ENCODE data around the gene DPP8. TPM values are rescaled to one million over a fixed set of nuclear protein-coding genes. Genes with fewer than 3 reads are reported as not detected.
"Not testable (repeated sequence)": the region's sequence is repeated elsewhere in the genome, so short reads cannot be mapped to it uniquely, and the experiment has no call there.

DPP8 gene
- total RNA-seq, 4 donors from 2014 or later, result 19.8 to 30.5 (median 21.8) TPM

- intact Hi-C loops (cut with DNase I), result no loop called here
- Histone ChIP-seq H3K27ac (no peak overlapping the region), H3K4me1 (peaks cover 0 to 15% (median 0%) of the 10 kb centered on the region in 3 donors), H3K36me3 (no peaks in the 10 kb centered on the region), H3K9me3 (no peaks in the 10 kb centered on the region), H3K4me3 (no peak overlapping the region), H3K27me3 (peaks cover 0 to 77% (median 3%) of the 10 kb centered on the region in 4 donors)
- WGBS, 2 donors, result 79 to 93% methylated on average over 5 to 6 of the region's 8 CpGs
- DNase-seq, result no peak
- no peak for TF ChIP-seq POLR2A (IDR thresholded peaks at IDR 0.05)
- TF ChIP-seq, protein P1, sequence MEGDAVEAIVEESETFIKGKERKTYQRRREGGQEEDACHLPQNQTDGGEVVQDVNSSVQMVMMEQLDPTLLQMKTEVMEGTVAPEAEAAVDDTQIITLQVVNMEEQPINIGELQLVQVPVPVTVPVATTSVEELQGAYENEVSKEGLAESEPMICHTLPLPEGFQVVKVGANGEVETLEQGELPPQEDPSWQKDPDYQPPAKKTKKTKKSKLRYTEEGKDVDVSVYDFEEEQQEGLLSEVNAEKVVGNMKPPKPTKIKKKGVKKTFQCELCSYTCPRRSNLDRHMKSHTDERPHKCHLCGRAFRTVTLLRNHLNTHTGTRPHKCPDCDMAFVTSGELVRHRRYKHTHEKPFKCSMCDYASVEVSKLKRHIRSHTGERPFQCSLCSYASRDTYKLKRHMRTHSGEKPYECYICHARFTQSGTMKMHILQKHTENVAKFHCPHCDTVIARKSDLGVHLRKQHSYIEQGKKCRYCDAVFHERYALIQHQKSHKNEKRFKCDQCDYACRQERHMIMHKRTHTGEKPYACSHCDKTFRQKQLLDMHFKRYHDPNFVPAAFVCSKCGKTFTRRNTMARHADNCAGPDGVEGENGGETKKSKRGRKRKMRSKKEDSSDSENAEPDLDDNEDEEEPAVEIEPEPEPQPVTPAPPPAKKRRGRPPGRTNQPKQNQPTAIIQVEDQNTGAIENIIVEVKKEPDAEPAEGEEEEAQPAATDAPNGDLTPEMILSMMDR (IDR thresholded peaks at IDR 0.05), result no peak
Measured at GRCh38 chr15:65401611-65402240, 115.8 kb downstream of the DPP8 start.

DNA sequence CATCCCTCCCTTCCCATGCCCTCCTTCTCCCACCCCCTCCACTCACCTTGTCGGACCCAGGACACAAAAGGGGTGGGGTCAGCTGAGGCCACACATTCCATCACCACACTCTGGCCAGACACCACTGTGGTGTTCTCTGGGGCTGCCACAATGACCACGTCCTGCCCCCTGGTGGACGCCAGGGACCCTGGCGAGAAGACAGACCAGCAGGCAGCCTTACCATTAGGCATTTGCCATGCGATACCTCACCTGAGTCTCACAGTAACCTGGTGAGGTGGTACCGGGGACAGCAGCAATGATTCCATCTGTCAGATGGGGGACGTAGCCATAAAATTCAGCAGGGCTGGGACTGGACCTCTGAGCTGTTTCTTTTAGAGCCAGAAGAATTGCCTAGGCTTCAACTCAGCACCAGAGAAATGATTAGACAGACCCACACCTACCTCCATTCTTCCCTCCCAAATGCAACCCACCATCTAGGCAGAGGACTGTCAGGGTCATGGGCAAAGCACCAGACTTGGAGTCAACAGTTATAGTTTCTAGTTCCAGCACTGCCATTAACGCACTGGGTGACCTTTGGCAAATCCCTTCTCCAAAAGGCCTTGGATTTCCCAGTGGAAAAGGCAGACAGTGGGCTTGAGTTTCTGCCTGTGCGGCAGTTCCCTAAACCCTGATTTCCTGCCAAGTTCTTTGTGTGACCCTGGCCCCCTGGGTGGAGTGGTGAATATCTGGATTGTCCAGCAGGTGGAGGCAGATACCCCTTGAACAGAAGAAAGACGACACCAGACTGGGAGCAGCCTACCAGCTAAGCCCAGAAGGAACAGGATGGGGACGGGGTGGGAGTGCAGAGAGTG is 116.5 kb downstream of the DPP8 start:
- 0 to 23% methylated on average over 3 to 7 of the region's 11 CpGs for WGBS, 2 donors
- Histone ChIP-seq H3K36me3 (no peaks in the 10 kb centered on the region), H3K4me3 (no peak overlapping the region), H3K9me3 (no peaks in the 10 kb centered on the region), H3K27me3 (peaks cover 0 to 85% (median 8%) of the 10 kb centered on the region in 4 donors), H3K4me1 (peaks cover 0 to 21% (median 0%) of the 10 kb centered on the region in 3 donors), H3K27ac (no peak overlapping the region)
- intact Hi-C loops (cut with DNase I), result no loop called here
- TF ChIP-seq, protein P1 (IDR thresholded peaks at IDR 0.05), result peak in 5 of 6 experiments; percentile 49 to 63 (median 55)
- TF ChIP-seq POLR2A (IDR thresholded peaks at IDR 0.05), result no peak
- no peak for DNase-seq

GRCh38 chr15:65399997-65400396 is 117.5 kb downstream of the DPP8 start:
- WGBS, 2 donors, result 50 to 57% methylated on average over 1 to 2 of the region's 2 CpGs
- no peaks in the 10 kb centered on the region for H3K36me3 ChIP-seq
- H3K27ac ChIP-seq, result no peak overlapping the region
- H3K9me3 ChIP-seq, result no peaks in the 10 kb centered on the region
- DNase-seq, result no peak
- H3K27me3 ChIP-seq, result peaks cover 0 to 95% (median 10%) of the 10 kb centered on the region in 4 donors
- H3K4me1 ChIP-seq, result peaks cover 0 to 28% (median 5%) of the 10 kb centered on the region in 3 donors
- no peak overlapping the region for H3K4me3 ChIP-seq
- TF ChIP-seq, protein P1 (IDR thresholded peaks at IDR 0.05), result no peak
- TF ChIP-seq POLR2A (IDR thresholded peaks at IDR 0.05), result no peak
- intact Hi-C loops (cut with DNase I), result no loop called here

- TF ChIP-seq, protein P1 (IDR thresholded peaks at IDR 0.05), result no peak
- no peak for TF ChIP-seq POLR2A (IDR thresholded peaks at IDR 0.05)
- WGBS, 2 donors, result 67 to 77% methylated on average over 6 to 10 of the region's 11 CpGs
- intact Hi-C loops (cut with DNase I), result no loop called here
- no peak overlapping the region for H3K4me3 ChIP-seq
- DNase-seq, result no peak
- peaks cover 0 to 28% (median 5%) of the 10 kb centered on the region in 3 donors for H3K4me1 ChIP-seq
- H3K27ac ChIP-seq, result no peak overlapping the region
- no peaks in the 10 kb centered on the region for H3K9me3 ChIP-seq
- peaks cover 0 to 96% (median 10%) of the 10 kb centered on the region in 4 donors for H3K27me3 ChIP-seq
- H3K36me3 ChIP-seq, result no peaks in the 10 kb centered on the region
Measured at GRCh38 chr15:65399001-65399706, 118.3 kb downstream of the DPP8 start.

DNA sequence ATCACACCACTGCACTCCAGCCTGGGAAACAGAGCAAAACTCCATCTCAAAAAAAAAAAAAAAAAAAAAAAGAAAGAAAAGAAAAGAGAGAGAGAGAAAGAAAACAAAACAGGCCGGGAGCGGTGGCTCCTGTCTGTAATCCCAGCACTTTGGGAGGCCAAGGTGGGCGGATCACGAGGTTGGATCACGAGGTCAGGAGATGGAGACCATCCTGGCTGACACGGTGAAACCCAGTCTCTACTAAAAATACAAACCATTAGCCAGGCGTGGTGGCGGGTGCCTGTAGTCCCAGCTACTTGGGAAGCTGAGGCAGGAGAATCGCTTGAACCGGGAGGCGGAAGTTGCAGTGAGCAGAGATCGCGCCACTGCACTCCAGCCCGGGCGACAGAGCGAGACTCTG is 119.0 kb downstream of the DPP8 start:
- peaks cover 0 to 96% (median 10%) of the 10 kb centered on the region in 4 donors for H3K27me3 ChIP-seq
- 90 to 91% methylated on average over 16 of the region's 16 CpGs for WGBS, 2 donors
- intact Hi-C loops (cut with DNase I), result not testable (repeated sequence)

More for the DNA sequence above, 119.0 kb downstream of the DPP8 start:
- not testable (repeated sequence) for H3K27ac ChIP-seq, H3K36me3 ChIP-seq, H3K9me3 ChIP-seq, DNase-seq, H3K4me3 ChIP-seq
- H3K4me1 ChIP-seq, result peaks cover 0 to 28% (median 5%) of the 10 kb centered on the region in 3 donors

All from esophagus squamous epithelium (tissue), 5 donors.